GM19324 (cell line): ENCODE measurements around the gene EHMT1.
"Not testable (repeated sequence)": the region's sequence is repeated elsewhere in the genome, so short reads cannot be mapped to it uniquely, and the experiment has no call there.

Experiments used
- ATAC-seq: cut with Tn5 transposase; IDR thresholded peaks from one replicate; pipeline ENCODE4 v1.9.1; 2021; ENCODE audit warnings: mild to moderate bottlenecking, moderate library complexity; ENCODE audit not compliant: unreplicated experiment, low FRiP score

Gene EHMT1

DNA sequence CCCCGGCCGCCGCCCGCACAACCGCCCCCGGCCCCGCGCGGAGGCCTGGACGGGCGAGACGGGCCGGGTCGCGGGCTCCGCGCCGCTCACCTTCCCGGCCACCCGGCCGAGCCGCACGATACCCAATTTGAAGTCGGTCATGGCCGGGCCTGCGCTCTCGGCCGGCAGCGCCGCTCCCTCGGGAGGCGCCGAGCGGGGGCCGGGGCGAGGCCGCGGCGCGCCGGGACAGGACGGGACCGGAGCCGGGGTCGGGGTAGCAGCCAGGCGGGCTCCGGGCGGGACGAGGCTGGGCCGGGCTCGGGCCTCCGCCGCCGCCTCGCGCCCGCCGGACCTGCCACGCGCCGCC, 28.7 kb upstream of the EHMT1 start:
- ATAC-seq: no peak

DNA sequence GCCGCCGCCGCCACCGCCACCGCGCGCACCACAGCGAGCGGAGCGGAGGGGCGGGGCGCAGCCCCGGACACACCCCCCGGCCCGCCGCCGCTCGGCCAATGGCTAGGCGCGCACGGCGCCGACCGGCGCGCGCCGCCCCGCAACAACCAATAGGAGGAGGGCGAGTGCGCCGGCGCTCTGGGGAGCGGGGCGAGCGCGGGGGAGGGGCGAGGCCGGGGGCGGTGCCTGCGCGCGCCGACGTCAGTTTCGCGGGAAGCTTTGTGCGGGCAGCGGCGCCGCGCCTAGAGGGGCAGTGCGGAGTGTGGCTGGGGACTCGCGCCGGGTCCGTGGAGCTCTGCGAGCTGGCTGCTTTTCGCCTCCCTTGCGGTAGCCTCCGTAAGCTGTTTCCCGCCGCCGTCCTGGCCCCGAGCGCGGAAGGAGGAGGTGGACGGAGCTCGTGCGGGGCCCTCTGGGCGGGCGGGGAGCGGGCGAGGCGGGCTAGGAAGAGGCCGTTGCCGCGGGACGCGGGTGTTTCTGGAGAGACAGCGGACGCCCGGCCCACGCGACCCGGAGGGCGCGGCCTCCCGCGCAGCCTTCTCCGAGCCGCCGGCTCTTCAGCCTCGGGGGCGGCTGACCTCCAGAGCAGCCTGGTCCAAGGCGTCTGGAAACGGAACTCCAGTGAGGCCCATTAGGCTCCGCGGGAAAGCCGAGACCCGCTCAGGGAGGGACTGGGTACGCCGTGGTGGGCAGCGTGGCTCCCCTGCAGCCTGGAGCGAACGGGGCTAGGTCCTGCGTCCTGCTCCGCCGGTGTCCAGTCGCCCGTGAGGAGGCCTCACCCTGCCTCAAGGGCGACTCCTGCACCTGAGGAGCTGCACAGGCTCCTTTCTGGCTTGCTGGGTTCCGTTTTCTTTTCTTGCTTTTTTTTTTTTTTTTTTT, 28.1 kb upstream of the EHMT1 start, which contains the start of gene ZMYND19:
ZMYND19 (minus strand) TSS at position 44 of the 915 bp plus-strand sequence. CDS start 249 bp downstream, outside the sequence.
- ATAC-seq: peak; percentile 89

DNA sequence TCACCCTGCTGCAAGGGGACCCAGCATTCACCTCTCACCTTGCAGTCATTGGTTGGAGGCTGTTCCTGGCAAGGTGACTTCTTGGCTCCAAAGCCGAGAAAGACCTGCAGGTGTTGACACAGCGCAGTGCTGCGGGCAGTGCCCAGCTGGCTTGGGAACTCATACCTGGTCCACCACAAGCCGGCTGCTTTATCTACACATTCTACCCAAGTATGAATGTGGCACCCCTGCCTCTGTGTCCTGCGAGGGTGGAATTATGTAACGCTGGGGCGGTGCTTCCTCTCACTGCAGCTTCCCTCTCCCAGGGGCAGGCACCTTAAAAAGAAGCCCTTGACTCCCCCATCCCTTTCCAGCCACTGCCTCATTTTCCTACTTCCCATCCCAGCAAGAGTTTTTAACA, 26.0 kb upstream of the EHMT1 start:
- ATAC-seq: no peak

DNA sequence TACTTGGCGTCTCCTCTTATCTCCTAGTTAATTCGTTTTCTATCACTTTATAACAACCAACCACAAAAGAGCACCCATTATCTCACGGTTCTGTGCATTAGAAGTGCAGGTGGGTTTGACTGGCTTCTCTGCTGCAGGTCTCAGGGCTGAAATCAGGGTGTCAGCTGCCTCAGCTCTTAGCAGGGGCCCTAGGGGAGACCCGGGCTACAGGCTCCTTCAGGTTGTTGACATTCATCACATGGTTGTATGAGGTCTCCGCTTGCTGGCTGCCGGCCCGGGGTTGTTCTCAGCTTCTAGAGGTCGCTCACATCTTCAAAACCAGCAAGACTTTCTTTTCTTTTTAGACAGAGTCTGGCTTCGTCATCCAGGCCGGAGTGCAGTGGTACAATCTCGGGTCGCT, 25.6 kb upstream of the EHMT1 start:
- ATAC-seq: no peak

DNA sequence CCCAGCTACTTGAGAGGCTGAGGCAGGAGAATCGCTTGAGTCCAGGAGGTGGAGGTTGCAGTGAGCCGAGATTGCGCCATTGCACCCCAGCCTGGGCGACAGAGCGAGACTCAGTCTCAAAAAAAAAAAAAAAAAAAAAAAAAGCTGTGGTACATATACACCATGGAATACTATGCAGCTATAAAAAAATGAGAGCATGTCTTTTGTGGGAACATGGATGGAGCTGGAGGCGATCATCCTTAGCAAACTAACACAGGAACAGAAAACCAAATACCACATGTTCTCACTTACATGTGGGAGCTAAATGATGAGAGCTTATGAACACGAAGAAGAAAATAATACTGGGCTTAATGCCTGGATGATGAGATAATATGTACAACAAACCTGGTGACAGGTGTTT, 22.2 kb upstream of the EHMT1 start:
- ATAC-seq: not testable (repeated sequence)

DNA sequence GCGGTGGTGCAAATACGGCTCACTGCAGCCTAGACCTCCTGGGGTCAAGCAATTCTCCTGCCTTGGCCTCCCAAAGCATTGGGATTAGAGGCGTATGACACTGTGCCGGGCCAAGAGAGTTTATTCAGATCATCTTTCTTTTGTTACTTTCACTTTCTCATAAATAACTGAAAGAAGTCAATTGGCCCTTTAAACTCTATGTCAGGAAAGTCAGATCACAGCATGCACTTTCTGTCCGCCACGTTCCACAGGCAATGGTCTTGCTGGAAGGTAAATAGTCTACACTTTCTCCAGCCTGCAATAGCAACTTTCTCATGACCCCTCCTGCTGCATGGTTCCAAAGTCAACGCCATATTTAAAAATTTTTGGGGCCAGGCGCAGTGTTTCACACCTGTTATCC, 19.9 kb upstream of the EHMT1 start:
- no peak for ATAC-seq

DNA sequence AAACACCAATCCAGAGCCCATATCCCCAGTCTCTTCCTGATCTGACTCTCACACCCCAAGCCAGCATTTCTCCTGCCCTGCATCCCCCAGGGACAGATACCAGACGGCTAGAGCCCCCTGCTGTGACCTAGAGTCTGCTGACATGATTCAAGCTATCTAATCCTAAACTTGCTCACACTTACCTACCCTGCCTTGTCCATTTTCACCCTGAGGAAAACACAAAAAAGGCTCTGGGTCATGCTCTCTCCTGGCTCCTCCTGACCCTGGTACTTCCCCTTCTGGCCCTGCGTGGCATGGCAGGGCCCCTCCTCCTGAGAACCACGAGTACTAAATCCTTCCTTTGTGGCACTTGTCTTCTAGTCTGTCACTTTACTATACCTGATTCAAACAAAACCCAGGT, 16.1 kb upstream of the EHMT1 start:
- ATAC-seq: no peak

DNA sequence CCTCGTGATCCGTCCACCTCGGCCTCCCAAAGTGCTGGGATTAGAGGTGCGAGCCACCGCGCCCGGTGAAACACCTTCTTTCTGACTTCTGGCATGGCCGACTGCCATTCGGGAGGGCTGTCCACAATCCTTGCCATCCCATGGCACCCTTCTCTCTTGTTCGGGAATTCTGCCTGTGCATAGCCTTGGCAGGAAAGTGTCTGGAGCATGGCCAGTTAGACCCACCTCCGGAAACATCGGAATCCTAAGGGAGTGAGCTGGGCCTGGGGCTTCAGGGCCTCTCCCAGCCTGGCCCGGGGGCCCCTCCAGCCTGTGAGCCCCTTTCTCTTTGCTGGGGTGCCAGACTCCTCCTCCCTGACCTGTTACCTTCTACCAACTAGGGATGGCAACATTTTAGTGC, 14.9 kb upstream of the EHMT1 start:
- ATAC-seq: no peak

DNA sequence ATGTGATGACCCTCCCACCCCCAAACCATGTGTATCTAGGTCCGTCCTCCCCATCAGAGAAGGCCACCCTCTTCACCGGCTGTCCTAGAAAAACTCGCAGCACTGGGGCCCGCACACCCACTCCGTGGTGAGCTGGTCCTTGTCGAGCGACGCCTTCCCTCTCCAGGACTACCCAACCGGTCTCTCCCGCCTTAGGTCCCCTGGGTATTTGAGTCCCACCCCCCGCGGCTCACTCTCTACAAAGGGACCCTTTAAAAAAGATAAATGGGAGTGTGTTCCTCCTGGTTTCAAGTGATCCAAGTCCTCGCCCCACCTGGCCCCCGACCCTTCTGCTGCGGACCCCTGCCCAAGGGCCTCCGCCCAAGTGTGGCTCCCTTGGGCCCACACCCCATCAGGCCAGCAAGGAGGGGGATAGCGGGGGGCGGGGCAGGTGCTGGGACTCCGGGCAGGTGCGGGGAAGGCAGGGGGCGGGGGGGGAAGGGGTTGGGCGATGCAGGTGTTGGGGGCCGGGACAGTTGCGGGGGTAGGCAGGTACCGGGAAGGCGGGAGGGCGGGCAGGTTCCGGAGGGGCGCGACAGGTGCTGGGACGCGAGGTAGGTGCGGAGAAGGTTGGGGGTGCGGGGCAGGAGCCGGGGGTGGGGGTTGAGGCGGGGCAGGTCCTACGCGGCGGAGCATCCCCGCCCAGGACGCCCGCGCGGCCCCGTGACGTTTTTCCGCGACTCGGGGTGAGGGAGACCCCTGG, 14.3 kb upstream of the EHMT1 start:
- no peak for ATAC-seq

DNA sequence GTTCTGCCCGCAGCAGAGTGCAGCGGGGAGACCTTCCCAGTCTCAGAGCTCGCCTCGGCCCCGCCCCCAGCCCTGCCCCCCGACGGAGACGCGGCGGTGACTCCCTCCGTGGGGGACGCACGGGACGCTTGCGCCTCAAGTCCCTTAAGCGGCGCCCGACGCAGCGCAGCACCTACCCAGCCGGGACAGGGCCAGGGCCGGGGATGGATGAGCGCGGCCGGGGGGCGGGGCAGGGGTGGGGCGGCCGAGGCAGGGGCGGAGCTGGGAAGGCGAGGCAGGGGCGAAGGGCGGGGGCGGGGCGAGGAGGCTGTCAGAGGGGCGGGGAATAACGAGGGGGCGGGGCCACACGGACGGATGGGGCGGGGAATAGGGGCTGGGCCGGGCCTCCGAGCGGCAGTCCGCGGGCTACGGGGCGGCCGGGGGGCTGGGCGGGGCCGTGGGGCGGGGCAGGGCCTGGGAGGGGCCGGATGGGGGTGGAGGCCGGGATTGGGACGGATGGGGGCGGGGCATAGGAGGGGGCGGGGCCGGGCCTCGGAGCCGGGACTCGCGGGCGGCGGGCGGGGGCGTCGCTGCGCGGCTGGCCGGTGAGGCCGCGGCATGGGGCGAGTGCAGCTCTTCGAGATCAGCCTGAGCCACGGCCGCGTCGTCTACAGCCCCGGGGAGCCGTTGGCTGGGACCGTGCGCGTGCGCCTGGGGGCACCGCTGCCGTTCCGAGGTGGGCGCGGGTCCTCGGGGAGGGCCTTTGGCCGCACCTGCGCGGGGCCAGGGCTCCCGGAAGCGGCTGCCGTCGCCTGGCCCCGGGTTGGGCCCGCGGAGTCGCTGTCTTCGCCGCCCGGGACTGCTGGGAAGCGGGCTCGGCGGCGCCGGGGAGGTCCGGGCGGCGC, 13.4 kb upstream of the EHMT1 start, which contains the start of gene ARRDC1:
ARRDC1 (plus strand) TSS at position 566 of the 884 bp plus-strand sequence; CDS start at position 598, 32 bp downstream.
- peak; percentile 70 for ATAC-seq

DNA sequence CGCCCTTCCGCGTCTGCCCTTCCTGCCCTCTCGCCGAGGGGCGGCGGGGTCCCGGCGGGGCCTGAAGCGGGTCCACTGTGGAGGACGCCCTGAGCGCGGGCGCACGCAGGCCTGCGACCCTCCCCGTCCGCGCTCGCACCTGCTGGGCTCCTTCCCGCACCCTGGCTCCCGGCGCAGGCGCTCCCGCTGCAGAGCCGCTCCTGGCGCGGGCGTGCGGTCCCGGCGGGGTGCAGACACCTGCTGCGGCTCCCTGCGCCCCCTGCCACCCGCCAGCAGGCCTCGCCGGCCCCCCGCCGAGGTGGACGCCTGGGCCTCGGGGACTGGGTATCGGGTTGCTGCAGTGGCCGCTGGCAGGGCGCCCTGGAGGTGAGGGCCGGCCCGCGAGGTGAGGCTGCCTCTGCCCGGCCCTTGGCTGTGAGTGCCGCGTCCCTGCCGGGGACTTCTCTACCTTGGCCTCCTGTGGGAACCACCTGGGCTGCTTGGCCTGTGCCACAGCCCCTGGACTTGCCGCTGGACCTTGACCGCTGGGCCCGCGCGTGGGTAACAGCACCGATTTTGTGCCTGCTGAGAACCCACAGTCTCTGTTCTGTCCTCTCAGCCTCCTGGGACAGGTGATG, 12.7 kb upstream of the EHMT1 start:
- peak; percentile 13 for ATAC-seq

DNA sequence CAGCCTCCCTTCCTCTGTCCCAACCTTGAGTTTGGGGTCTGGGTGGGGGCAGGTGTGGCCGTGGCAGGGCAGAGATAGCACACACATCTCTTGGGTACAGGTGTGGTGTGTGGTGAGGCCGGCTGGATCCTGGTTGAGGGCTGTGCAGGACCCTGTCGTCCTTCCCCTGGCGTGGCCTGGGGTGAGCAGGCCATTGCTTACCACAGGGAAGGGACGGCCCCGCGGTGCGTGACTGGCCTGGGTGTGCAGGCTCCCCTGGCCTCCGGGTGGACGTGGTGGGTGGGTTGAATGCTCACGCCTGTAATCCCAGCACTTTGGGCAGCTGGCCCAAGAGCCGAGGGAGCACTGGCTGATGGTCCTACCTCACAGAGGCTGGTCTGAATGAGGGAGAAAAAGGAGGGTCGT, 12.1 kb upstream of the EHMT1 start:
- ATAC-seq: no peak

DNA sequence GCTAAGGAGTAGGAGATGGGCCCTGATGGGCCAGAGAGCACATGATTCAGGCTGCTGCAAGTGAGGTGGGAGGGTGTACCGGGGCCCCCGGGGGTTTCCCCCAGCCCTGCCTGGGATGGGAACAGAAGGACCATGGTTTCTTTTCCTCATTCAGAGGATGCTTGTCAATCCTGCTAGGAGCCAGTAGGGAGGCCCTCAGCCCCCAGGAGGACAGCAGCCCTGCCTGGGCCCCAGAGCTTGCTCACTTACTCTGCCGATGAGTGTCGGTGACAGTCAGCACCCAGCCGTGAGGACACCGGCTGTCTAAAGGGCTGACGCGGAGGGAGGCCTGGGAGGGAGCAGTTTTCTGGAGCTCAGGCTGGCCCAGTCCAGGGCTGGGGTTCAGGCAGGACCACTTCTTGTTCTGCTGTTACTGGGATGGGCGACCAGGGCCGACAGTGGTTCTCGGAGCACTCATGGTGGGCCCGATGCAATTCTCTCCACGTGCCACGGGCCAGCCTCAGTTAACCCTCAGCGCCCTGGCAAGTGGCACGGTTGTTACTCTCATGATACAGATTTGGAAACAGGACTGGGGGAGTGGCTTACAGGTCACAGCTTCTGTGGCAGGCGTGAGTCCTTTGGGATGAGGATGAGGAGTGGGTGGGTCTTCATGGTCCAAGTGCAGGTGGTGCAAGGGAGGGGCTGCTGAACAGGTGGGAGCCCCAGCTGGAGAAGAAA, 11.5 kb upstream of the EHMT1 start:
- no peak for ATAC-seq

DNA sequence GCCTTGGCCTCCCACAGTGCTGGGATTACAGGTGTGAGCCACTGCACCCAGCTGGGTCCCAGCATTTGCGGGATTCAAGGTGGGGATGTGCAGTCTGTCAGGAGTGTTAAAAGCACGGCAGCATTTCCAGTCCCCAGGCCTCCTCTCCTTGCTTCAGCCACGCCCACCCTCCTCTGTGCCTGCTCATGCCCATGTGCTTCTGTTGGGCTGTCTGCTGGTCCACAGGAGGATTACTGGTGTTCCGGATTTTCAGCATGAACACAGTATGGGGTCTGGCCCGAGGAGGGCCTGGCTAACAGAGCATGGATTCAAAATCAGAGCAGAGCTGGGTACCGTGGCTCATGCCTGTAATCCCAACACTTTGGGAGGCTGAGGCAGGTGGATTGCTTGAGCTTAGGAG, 7.9 kb upstream of the EHMT1 start:
- no peak for ATAC-seq

DNA sequence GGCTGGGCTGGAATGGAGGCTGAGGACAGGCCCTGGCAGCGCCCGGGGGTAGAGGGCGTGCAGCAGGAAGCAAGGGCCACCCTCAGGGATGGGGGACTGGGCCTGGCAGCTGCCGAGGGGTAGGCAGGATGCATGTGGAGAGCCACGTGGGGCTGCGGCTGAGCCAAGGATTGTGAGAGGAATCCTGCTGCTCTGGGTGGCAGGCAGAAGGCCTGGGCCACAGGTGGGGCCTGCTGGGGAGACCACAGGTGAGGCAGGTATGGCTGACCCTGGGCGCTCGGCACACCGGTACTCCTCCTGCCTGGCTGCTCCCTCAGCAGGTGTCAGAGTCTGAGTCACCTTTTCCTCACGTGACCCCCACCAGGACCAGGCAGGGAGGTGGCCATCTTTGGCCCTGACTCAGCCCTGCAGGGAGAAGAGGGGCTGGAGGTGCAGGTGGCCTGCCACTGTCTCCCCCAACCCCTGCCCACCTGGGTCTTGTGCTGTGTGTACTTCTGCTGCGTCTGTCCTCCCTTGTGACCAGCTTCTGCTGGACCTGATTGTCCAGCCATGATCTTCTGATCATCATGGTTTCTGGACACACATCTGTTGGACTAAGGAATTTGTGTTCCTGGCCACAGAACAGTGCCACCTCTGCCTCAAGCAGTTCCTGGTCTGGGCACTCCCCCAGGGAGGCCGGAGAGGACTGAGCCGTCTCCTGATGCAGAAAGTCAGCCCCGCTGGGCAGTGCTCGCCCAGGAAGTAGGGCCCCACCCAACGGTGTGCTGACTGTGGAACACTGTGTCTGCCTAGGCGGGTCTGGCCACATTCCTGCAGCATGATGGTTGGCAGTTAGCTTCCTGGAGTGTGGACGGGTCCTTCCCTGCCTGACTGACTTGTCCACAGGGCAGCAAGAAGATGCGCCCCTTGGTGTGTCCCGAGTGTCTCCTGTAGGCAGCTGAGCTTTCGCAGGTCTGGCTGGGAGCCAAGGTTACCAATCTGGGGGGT, 6.9 kb upstream of the EHMT1 start:
- ATAC-seq: no peak

DNA sequence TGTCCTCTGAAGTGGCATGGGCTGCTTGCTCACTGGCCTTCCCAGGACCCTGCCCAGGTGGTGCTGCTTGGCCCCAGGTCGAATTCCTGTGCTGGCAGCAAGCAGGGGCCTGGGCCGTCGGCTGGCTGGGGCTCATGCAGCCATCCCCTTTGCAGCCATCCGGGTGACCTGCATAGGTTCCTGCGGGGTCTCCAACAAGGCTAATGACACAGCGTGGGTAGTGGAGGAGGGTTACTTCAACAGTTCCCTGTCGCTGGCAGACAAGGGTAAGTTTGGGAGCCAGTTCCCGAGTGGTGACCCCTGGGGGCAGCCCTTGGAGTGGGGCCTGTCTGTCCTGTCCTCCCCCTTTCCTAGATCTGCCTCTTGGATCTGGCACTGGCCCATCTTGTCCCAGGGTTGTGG, 6.1 kb upstream of the EHMT1 start:
- no peak for ATAC-seq

DNA sequence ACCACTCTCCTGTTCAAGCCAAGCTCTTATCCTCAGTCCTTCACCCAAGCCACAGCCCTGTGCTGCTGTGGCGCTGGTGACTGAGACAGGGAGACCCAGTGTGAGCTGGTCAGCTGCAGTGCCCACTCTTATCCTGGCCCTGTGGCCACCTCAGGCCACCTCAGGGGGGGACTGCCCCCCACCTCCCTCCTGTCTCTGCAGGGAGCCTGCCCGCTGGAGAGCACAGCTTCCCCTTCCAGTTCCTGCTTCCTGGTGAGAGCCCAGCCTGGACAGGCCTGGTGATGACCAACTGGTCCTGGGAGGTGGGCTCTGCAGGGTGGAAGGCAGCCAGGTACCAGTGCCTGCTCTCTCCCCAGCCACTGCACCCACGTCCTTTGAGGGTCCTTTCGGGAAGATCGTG, 5.5 kb upstream of the EHMT1 start:
- ATAC-seq: no peak

DNA sequence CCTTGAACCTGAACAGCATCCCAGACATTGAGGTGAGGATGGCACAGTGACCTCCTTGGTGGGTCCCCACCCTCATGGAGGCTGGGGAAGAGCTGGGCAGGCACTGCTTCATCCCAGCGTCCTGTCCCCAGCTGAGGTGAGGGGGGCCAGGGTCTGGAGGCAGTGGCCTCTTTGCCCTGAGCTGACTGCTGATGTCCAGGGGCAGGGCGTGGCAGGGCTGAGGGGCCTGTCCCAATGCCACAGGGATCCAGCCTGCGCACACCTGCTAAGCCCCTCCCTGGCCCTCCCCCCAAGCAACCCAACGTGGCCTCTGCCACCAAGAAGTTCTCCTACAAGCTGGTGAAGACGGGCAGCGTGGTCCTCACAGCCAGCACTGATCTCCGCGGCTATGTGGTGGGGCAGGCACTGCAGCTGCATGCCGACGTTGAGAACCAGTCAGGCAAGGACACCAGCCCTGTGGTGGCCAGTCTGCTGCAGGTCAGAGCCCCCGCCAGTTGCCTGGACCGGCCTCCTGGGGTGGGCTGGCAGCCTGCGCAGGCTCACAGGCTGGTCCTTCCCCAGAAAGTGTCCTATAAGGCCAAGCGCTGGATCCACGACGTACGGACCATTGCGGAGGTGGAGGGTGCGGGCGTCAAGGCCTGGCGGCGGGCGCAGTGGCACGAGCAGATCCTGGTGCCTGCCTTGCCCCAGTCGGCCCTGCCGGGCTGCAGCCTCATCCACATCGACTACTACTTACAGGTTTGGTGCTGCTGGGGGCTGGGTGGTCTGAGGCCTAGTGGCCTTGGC, 4.9 kb upstream of the EHMT1 start:
- ATAC-seq: no peak
